IMR-90 (cell line): ENCODE results near the gene F5. TPM values are rescaled to one million over a fixed set of nuclear protein-coding genes. Genes with fewer than 3 reads are reported as not detected.

Experiments used
- ATAC-seq: fragments of 200-7000 bp; cut with Tn5 transposase; 2 replicates; pipeline ENCODE4 v1.9.1; 2020; ENCODE audit warnings: low read depth, mild to moderate bottlenecking, moderate library complexity
- BruUV-seq: library from RNA; stranded (reverse); fragments of 400-500 nt; replicated peaks from 2 replicates; lab custom pipeline; 2021; lab: Mats Ljungman, UMichigan
- CTCF ChIA-PET: fragments of 300-600 bp; formaldehyde crosslinking; extraction: SDS; loops from one replicate; lab custom pipeline; 2021; ENCODE audit warnings: antibody characterized with exemption; lab: Yijun Ruan, JAX
- POLR2A ChIA-PET: fragments of 300-600 bp; sonication (Branson Sonifier 250); formaldehyde crosslinking; loops from one replicate; lab custom pipeline; 2022; ENCODE audit warnings: antibody characterized with exemption; ENCODE audit not compliant: unreplicated experiment; lab: Charles Lee
- DNase-seq: peaks from one replicate; pipeline ENCODE4 v3.0.0; 2013
- H2AFZ ChIP-seq: replicated peaks from 2 replicates; pipeline ENCODE3; 2013; ENCODE audit warnings: low read length, mild to moderate bottlenecking; ENCODE audit not compliant: poor library complexity
- H2AK5ac ChIP-seq: 2 replicates; pipeline ENCODE4 v1.6.1; 2013; ENCODE audit warnings: low read depth, low read length, inconsistent platforms
- H2AK9ac ChIP-seq: replicated peaks from 2 replicates; pipeline ENCODE3; 2013; ENCODE audit warnings: mild to moderate bottlenecking, low read depth, low read length, moderate library complexity; ENCODE audit not compliant: poor library complexity
- H2BK120ac ChIP-seq: 2 replicates; pipeline ENCODE4 v1.6.1; 2013; ENCODE audit warnings: low read depth, low read length, inconsistent platforms
- H2BK15ac ChIP-seq: 3 replicates; pipeline ENCODE4 v1.6.1; 2013; ENCODE audit warnings: low read depth, low read length, inconsistent platforms
- H2BK20ac ChIP-seq: 2 replicates; pipeline ENCODE4 v1.6.1; 2013; ENCODE audit warnings: low read depth, mild to moderate bottlenecking, inconsistent platforms, low read length, moderate library complexity
- H2BK5ac ChIP-seq: 2 replicates; pipeline ENCODE4 v1.6.1; 2013; ENCODE audit warnings: mild to moderate bottlenecking, low read depth, low read length, inconsistent platforms; ENCODE audit not compliant: poor library complexity, severe bottlenecking
- H3K14ac ChIP-seq: replicated peaks from 2 replicates; pipeline ENCODE4 v1.6.1; 2013; ENCODE audit warnings: low read depth, low read length, inconsistent platforms
- H3K18ac ChIP-seq: 2 replicates; pipeline ENCODE4 v1.6.1; 2013; ENCODE audit warnings: low read depth, low read length, control low read depth
- H3K23ac ChIP-seq: 2 replicates; pipeline ENCODE4 v1.6.1; 2013; ENCODE audit warnings: low read depth, low read length, inconsistent platforms
- H3K27ac ChIP-seq: 2 replicates; pipeline ENCODE4 v1.5.1; 2013; ENCODE audit warnings: mild to moderate bottlenecking, control low read depth, low read length; ENCODE audit not compliant: insufficient read depth
- H3K27me3 ChIP-seq: 2 replicates; pipeline ENCODE4 v1.6.1; 2013; ENCODE audit warnings: low read length; ENCODE audit not compliant: control insufficient read depth, insufficient read depth
- H3K36me3 ChIP-seq: 2 replicates; pipeline ENCODE4 v1.6.1; 2013; ENCODE audit warnings: low read length, mixed read lengths; ENCODE audit not compliant: control insufficient read depth, insufficient read depth
- H3K4ac ChIP-seq: 2 replicates; pipeline ENCODE4 v1.6.1; 2013; ENCODE audit warnings: low read depth, low read length, inconsistent platforms
- H3K4me1 ChIP-seq: 2 replicates; pipeline ENCODE4 v1.6.1; 2013; ENCODE audit warnings: low read length, mixed read lengths; ENCODE audit not compliant: control insufficient read depth, insufficient read depth
- H3K4me2 ChIP-seq: 2 replicates; pipeline ENCODE4 v1.6.1; 2013; ENCODE audit warnings: low read depth, mild to moderate bottlenecking, control low read depth, low read length, moderate library complexity
- H3K4me3 ChIP-seq: 2 replicates; pipeline ENCODE4 v1.5.1; 2013; ENCODE audit warnings: low read depth, mild to moderate bottlenecking, control low read depth, low read length, moderate library complexity; ENCODE audit not compliant: insufficient read depth
- H3K56ac ChIP-seq: 2 replicates; pipeline ENCODE4 v1.6.1; 2013; ENCODE audit warnings: low read length, inconsistent platforms; ENCODE audit not compliant: insufficient read depth; ENCODE audit errors: extremely low read depth
- H3K79me1 ChIP-seq, 2 experiments: 2 replicates each; pipeline ENCODE4 v1.6.1; 2013; ENCODE audit warnings: low read length in 2 of 2, inconsistent platforms in 1 of 2, low read depth in 1 of 2
- H3K9ac ChIP-seq: 2 replicates; pipeline ENCODE4 v1.6.1; 2013; ENCODE audit warnings: low read depth, low read length, control low read depth
- H3K9me1 ChIP-seq: 2 replicates; pipeline ENCODE4 v1.6.1; 2013; ENCODE audit warnings: low read length, inconsistent platforms; ENCODE audit not compliant: insufficient read depth
- H3K9me3 ChIP-seq: 2 replicates; pipeline ENCODE4 v1.6.1; 2013; ENCODE audit warnings: low read length; ENCODE audit not compliant: control insufficient read depth, insufficient read depth
- H4K20me1 ChIP-seq: 2 replicates; pipeline ENCODE4 v1.6.1; 2013; ENCODE audit warnings: low read length, inconsistent platforms; ENCODE audit not compliant: insufficient read depth
- H4K5ac ChIP-seq: 2 replicates; pipeline ENCODE4 v1.6.1; 2013; ENCODE audit warnings: mild to moderate bottlenecking, low read depth, low read length, control low read depth
- H4K8ac ChIP-seq, 2 experiments: 2 replicates each; pipeline ENCODE4 v1.6.1; 2013; ENCODE audit warnings: low read depth in 2 of 2, low read length in 2 of 2, control low read depth in 1 of 2, inconsistent platforms in 1 of 2
- H4K91ac ChIP-seq: 2 replicates; pipeline ENCODE4 v1.6.1; 2013; ENCODE audit warnings: low read depth, low read length, inconsistent platforms; ENCODE audit not compliant: insufficient read depth
- BHLHE40 ChIP-seq: fragments of 150-350 bp; IDR thresholded peaks from 2 replicates; pipeline ENCODE4 v1.6.1; 2016; ENCODE audit warnings: mild to moderate bottlenecking, low read depth, low read length
- CEBPB ChIP-seq: IDR thresholded peaks from 2 replicates; pipeline ENCODE4 v1.6.1; 2012; ENCODE audit warnings: low read depth, low read length, improper control_type of control experiment
- CHD1 ChIP-seq: IDR thresholded peaks from 2 replicates; pipeline ENCODE4 v1.6.1; 2012; ENCODE audit warnings: low read depth, low read length, improper control_type of control experiment
- CTCF ChIP-seq: conservative IDR thresholded peaks from 2 replicates; pipeline ENCODE4 v1.5.1; 2012; ENCODE audit warnings: mild to moderate bottlenecking, low read depth, low read length, improper control_type of control experiment
- ELK1 ChIP-seq: fragments of 150-350 bp; IDR thresholded peaks from 2 replicates; pipeline ENCODE4 v1.6.1; 2016; ENCODE audit warnings: low read depth, mild to moderate bottlenecking, low read length, moderate library complexity, borderline replicate concordance
- MAFK ChIP-seq: IDR thresholded peaks from 2 replicates; pipeline ENCODE4 v1.6.1; 2012; ENCODE audit warnings: low read depth, low read length, improper control_type of control experiment
- MAZ ChIP-seq: IDR thresholded peaks from 2 replicates; pipeline ENCODE4 v1.6.1; 2012; ENCODE audit warnings: low read depth, mild to moderate bottlenecking, low read length, improper control_type of control experiment, moderate library complexity, borderline replicate concordance
- NFE2L2 ChIP-seq: fragments of 150-350 bp; IDR thresholded peaks from 2 replicates; pipeline ENCODE4 v1.6.1; 2016; ENCODE audit warnings: low read depth, mild to moderate bottlenecking, low read length
- POLR2A ChIP-seq: IDR thresholded peaks from 2 replicates; pipeline ENCODE4 v1.6.1; 2012; ENCODE audit warnings: mild to moderate bottlenecking, low read depth, low read length
- RAD21 ChIP-seq: IDR thresholded peaks from 2 replicates; pipeline ENCODE4 v1.6.1; 2012; ENCODE audit warnings: low read length, improper control_type of control experiment
- RCOR1 ChIP-seq: IDR thresholded peaks from 2 replicates; pipeline ENCODE4 v1.6.1; 2012; ENCODE audit warnings: mild to moderate bottlenecking, low read length, improper control_type of control experiment; ENCODE audit not compliant: insufficient replicate concordance
- RFX5 ChIP-seq: IDR thresholded peaks from 2 replicates; pipeline ENCODE4 v1.8.0; 2012; ENCODE audit warnings: low read depth, mild to moderate bottlenecking, low read length, moderate library complexity
- SMC3 ChIP-seq: fragments of 150-350 bp; IDR thresholded peaks from 2 replicates; pipeline ENCODE4 v1.6.1; 2016; ENCODE audit warnings: low read depth, mild to moderate bottlenecking, antibody characterized with exemption, low read length, moderate library complexity
- USF2 ChIP-seq: fragments of 150-350 bp; IDR thresholded peaks from 2 replicates; pipeline ENCODE4 v1.6.1; 2017; ENCODE audit warnings: mild to moderate bottlenecking, antibody characterized with exemption, low read length, low read depth
- WGBS, 2 experiments: methylation state at CpG; one replicate each; pipeline versions ENCODE4 v1.1.5 to v1.1.7; 2013; ENCODE audit warnings: missing lambda C conversion rate in 2 of 2; ENCODE audit not compliant: insufficient read length in 1 of 2; ENCODE audit errors: extremely low coverage in 2 of 2; 5-methylcytosine and 5-hydroxymethylcytosine counted together
- dilution Hi-C: fragments of 300-500 bp; cut with HindIII; formaldehyde crosslinking; loops from one replicate; pipeline ENCODE4 v1.14.3; 2018; ENCODE audit warnings: low sequenced_read_pairs; ENCODE audit not compliant: unreplicated experiment
- in situ Hi-C: fragments of 300-500 bp; cut with MboI; formaldehyde crosslinking; loops from 3 replicates; pipeline ENCODE4 v1.14.3; 2019; ENCODE audit warnings: low sequenced_read_pairs, inconsistent platforms, mixed read lengths
- intact Hi-C: fragments of 100-400 bp; cut with micrococcal nuclease; formaldehyde crosslinking; loops from 2 replicates; pipeline ENCODE4 v1.10.0; 2022
- polyA plus RNA-seq, 3 experiments: library from polyadenylated mRNA; depleted of rRNA; stranded (reverse); fragments of >200 nt; gene quantifications; 2 replicates each; pipeline ENCODE4 v1.2.3, GENCODE V29; 2012; ENCODE audit warnings: low replicate concordance in 1 of 3
- total RNA-seq: library from RNA; depleted of rRNA; stranded (reverse); fragments of >200 nt; gene quantifications from 2 replicates; pipeline ENCODE4 v1.2.3, GENCODE V29; 2012

F5 gene
- total and polyA plus RNA-seq, 2 of the 4 experiments (the other 2 are of a cell fraction), result not detected

GRCh38 chr1:169615803-169616202 lies 29.5 kb upstream of the F5 start:
- Histone ChIP-seq H3K9me3 (no peaks in the 10 kb centered on the region), H2BK120ac (no peak overlapping the region), H2AK9ac (no peak overlapping the region), H3K79me1 (no peaks in the 10 kb centered on the region), H2BK15ac (no peak overlapping the region), H3K14ac (no peak overlapping the region), H3K23ac (no peak overlapping the region), H2AFZ (no peak overlapping the region), H4K5ac (no peak overlapping the region), H3K4me3 (no peak overlapping the region), H3K4me2 (no peak overlapping the region), H3K4me1 (no peaks in the 10 kb centered on the region), H3K56ac (no peak overlapping the region), H4K91ac (no peak overlapping the region), H3K27ac (no peak overlapping the region), H2BK20ac (no peak overlapping the region), H4K8ac (no peak overlapping the region), H2BK5ac (no peak overlapping the region), H3K9me1 (no peaks in the 10 kb centered on the region), H3K27me3 (no peaks in the 10 kb centered on the region), H3K18ac (no peak overlapping the region), H2AK5ac (no peak overlapping the region), H4K20me1 (no peaks in the 10 kb centered on the region), H3K36me3 (no peaks in the 10 kb centered on the region), H3K4ac (no peak overlapping the region), H3K9ac (no peak overlapping the region)
- ChIA-PET POLR2A (no interaction called here), CTCF (no interaction called here)
- WGBS, 2 experiments, result 0% methylated on average over 1 of the region's 5 CpGs; no CpG with 5 or more reads in 1 of the 2 experiments
- TF ChIP-seq SMC3 (no peak), RFX5 (no peak), CEBPB (no peak), NFE2L2 (no peak), ELK1 (no peak), MAZ (no peak), RCOR1 (no peak), MAFK (no peak), RAD21 (no peak), CTCF (no peak), USF2 (no peak), BHLHE40 (no peak), POLR2A (no peak), CHD1 (no peak)
- ATAC-seq (no peak), DNase-seq (no peak)
- intact Hi-C loops, result no loop called here
- in situ Hi-C loops, result no loop called here
- dilution Hi-C loops, result no loop called here
- no TSS peak for BruUV-seq
